Breast epithelium (tissue), 4 donors: ENCODE measurements around the gene CEP131. TPM values are rescaled to one million over a fixed set of nuclear protein-coding genes. Genes with fewer than 3 reads are reported as not detected.
"Not testable (repeated sequence)": the region's sequence is repeated elsewhere in the genome, so short reads cannot be mapped to it uniquely, and the experiment has no call there.

ENCODE experiments used
- DNase-seq, 2 donors: peaks; one replicate each; pipeline ENCODE4 v3.0.0-alpha.2; 2019; ENCODE audit warnings: low spot score in 2 of 2
- H3K27ac ChIP-seq, 2 donors: fragments of 200-600 bp; sonication (generic) in 1 of 2; one replicate each; pipeline ENCODE4 v1.5.1; 2016 to 2019; ENCODE audit warnings: mild to moderate bottlenecking in 1 of 2
- H3K27me3 ChIP-seq, 2 donors: fragments of 200-600 bp; sonication (generic) in 1 of 2; one replicate each; pipeline versions ENCODE4 v1.5.1 to v1.6.0; 2017 to 2019; ENCODE audit warnings: control low read depth in 1 of 2, mild to moderate bottlenecking in 1 of 2
- H3K36me3 ChIP-seq: fragments of 200-600 bp; one replicate; pipeline ENCODE4 v1.5.1; 2019
- H3K4me1 ChIP-seq, 2 donors: fragments of 200-600 bp; sonication (generic); one replicate each; pipeline ENCODE4 v1.5.1; 2016 to 2019; ENCODE audit warnings: control low read depth in 1 of 2
- H3K4me3 ChIP-seq, 3 donors: fragments of 200-600 bp; sonication (generic); 1 replicate in 2 of 3; 2 replicates in 1 of 3; pipeline ENCODE4 v1.5.1; 2016 to 2019; ENCODE audit warnings: mild to moderate bottlenecking in 3 of 3, moderate library complexity in 2 of 3
- H3K9me3 ChIP-seq, 2 donors: fragments of 200-600 bp; sonication (generic) in 1 of 2; one replicate each; pipeline ENCODE4 v1.5.1; 2016 to 2019; ENCODE audit warnings: control low read depth in 1 of 2
- CTCF ChIP-seq, 3 donors: fragments of 450-650 bp; IDR thresholded peaks; one replicate each; pipeline ENCODE4 v1.5.1; 2016 to 2017; ENCODE audit warnings: antibody characterized with exemption in 3 of 3, mild to moderate bottlenecking in 3 of 3, moderate library complexity in 3 of 3
- POLR2A ChIP-seq: fragments of 450-650 bp; IDR thresholded peaks from one replicate; pipeline ENCODE4 v1.6.1; 2016; ENCODE audit warnings: antibody characterized with exemption, mild to moderate bottlenecking, moderate library complexity
- POLR2AphosphoS5 ChIP-seq, 3 donors: sonication (generic); formaldehyde crosslinking; IDR thresholded peaks; one replicate each; pipeline ENCODE4 v1.6.1; 2017; ENCODE audit warnings: antibody characterized with exemption in 3 of 3
- intact Hi-C: fragments of 100-400 bp; cut with DNase I; formaldehyde crosslinking; loops from one replicate; pipeline ENCODE4 v1.15.1; 2023; ENCODE audit warnings: low total_unique reads
- total RNA-seq, 3 donors: library from RNA; depleted of rRNA; stranded (reverse); fragments of >200 nt; gene quantifications; one replicate each; pipeline ENCODE4 v1.1.0, GENCODE V29; 2016

The CEP131 gene
- total RNA-seq, 3 donors from 2014 or later: 6.9 to 12.8 (median 9.7) TPM

- H3K36me3 ChIP-seq: no peaks in the 10 kb centered on the region
- no peaks in the 10 kb centered on the region for H3K4me1 ChIP-seq
- no peaks in the 10 kb centered on the region for H3K9me3 ChIP-seq
- no peaks in the 10 kb centered on the region for H3K27me3 ChIP-seq
- H3K4me3 ChIP-seq: no peak overlapping the region
- no peak for DNase-seq
- H3K27ac ChIP-seq: no peak overlapping the region
- TF ChIP-seq POLR2A (no peak), CTCF (IDR thresholded peaks at IDR 0.05) (no peak), POLR2AphosphoS5 (IDR thresholded peaks at IDR 0.05) (no peak)
- intact Hi-C loops: loop anchor here (1.0 kb wide), 1 partner anchor 33 kb away; no protein-coding TSS in a partner anchor
Measured at GRCh38 chr17:81148571-81148970, 74.2 kb downstream of the CEP131 start.

GRCh38 chr17:81147701-81148100 is 75.1 kb downstream of the CEP131 start:
- Histone ChIP-seq H3K4me1 (no peaks in the 10 kb centered on the region), H3K9me3 (no peaks in the 10 kb centered on the region), H3K27me3 (no peaks in the 10 kb centered on the region), H3K36me3 (no peaks in the 10 kb centered on the region), H3K4me3 (no peak overlapping the region), H3K27ac (no peak overlapping the region)
- intact Hi-C loops: loop anchor here (1.0 kb wide), 1 partner anchor 32 kb away; no protein-coding TSS in a partner anchor
- no peak for DNase-seq
- TF ChIP-seq CTCF (IDR thresholded peaks at IDR 0.05) (no peak), POLR2A (no peak)

GRCh38 chr17:81146208-81146607 is 76.6 kb downstream of the CEP131 start:
- intact Hi-C loops, DNase-seq, H3K27me3 ChIP-seq, H3K27ac ChIP-seq, H3K36me3 ChIP-seq, H3K4me3 ChIP-seq, H3K9me3 ChIP-seq, H3K4me1 ChIP-seq: not testable (repeated sequence)

GRCh38 chr17:81144423-81144781 is 78.4 kb downstream of the CEP131 start:
- Histone ChIP-seq H3K27me3 (no peaks in the 10 kb centered on the region), H3K36me3 (no peaks in the 10 kb centered on the region), H3K4me1 (no peaks in the 10 kb centered on the region), H3K4me3 (no peak overlapping the region), H3K9me3 (no peaks in the 10 kb centered on the region), H3K27ac (no peak overlapping the region)
- DNase-seq: no peak
- TF ChIP-seq CTCF (IDR thresholded peaks at IDR 0.05) (no peak), POLR2AphosphoS5 (IDR thresholded peaks at IDR 0.05) (no peak), POLR2A (no peak)
- intact Hi-C loops: loop anchor here (5.0 kb wide), 1 partner anchor 93 kb away; the partner anchor contains the start of genes NDUFAF8 and TEPSIN

- H3K27ac ChIP-seq: no peak overlapping the region
- H3K4me1 ChIP-seq: no peaks in the 10 kb centered on the region
- no peak overlapping the region for H3K4me3 ChIP-seq
- H3K36me3 ChIP-seq: no peaks in the 10 kb centered on the region
- no peaks in the 10 kb centered on the region for H3K9me3 ChIP-seq
- TF ChIP-seq POLR2AphosphoS5 (IDR thresholded peaks at IDR 0.05) (no peak), POLR2A (no peak), CTCF (IDR thresholded peaks at IDR 0.05) (no peak)
- DNase-seq: no peak
- H3K27me3 ChIP-seq: no peaks in the 10 kb centered on the region
- intact Hi-C loops: loop anchor here (5.0 kb wide), 1 partner anchor 93 kb away; the partner anchor contains the start of genes NDUFAF8 and TEPSIN
Measured at GRCh38 chr17:81143717-81144422, 78.9 kb downstream of the CEP131 start.
